SK-N-MC (cell line): ENCODE results near the gene PRKCI.

Experiments used
- EZH2 ChIP-seq: fragments of 200-600 bp; sonication (generic); IDR thresholded peaks from one replicate; pipeline ENCODE4 v1.6.1; 2017; ENCODE audit warnings: antibody characterized with exemption
- POLR2AphosphoS5 ChIP-seq: IDR thresholded peaks from 2 replicates; pipeline ENCODE4 v1.6.1; 2012; ENCODE audit warnings: mild to moderate bottlenecking, low read depth, low read length, borderline replicate concordance

GRCh38 chr3:170201527-170201926 is 20.7 kb upstream of the PRKCI start:
- TF ChIP-seq EZH2: no peak
- TF ChIP-seq POLR2AphosphoS5: no peak
